ENCODE measurements around the gene SDHAF4. TPM values are rescaled to one million over a fixed set of nuclear protein-coding genes. Genes with fewer than 3 reads are reported as not detected.

SDHAF4 gene
- total RNA-seq, 2 experiments from 2014 or later = 2.2 to 2.6 TPM

GRCh38 chr6:70593118-70593486, 26.4 kb downstream of the SDHAF4 start:
- Histone ChIP-seq H3K27ac (ENCODE audit: low read depth in 1 of 2, low read length in 2 of 2) (no peak overlapping the region), H3K4me1 (ENCODE audit: insufficient read depth, low read length) (no peaks in the 10 kb centered on the region), H3K4me3 (ENCODE audit: low read length) (no peak overlapping the region), H3K36me3 (ENCODE audit: insufficient read depth, low read length) (peaks cover 2% of the 10 kb centered on the region), H3K9me3 (ENCODE audit: control insufficient read depth in 1 of 2, insufficient read depth in 1 of 2, low read length in 2 of 2) (no peaks in the 10 kb centered on the region), H3K27me3 (ENCODE audit: control insufficient read depth in 1 of 2, insufficient read depth in 2 of 2, low read length in 2 of 2) (no peaks in the 10 kb centered on the region)
- peaks cover 21% of the 10 kb centered on the region for H3K36me3 Mint-ChIP-seq (ENCODE audit: low read depth)
- H3K4me3 Mint-ChIP-seq = no peak overlapping the region
- no peaks in the 10 kb centered on the region for H3K4me1 Mint-ChIP-seq (ENCODE audit: low read depth)
- TF ChIP-seq, protein P1, sequence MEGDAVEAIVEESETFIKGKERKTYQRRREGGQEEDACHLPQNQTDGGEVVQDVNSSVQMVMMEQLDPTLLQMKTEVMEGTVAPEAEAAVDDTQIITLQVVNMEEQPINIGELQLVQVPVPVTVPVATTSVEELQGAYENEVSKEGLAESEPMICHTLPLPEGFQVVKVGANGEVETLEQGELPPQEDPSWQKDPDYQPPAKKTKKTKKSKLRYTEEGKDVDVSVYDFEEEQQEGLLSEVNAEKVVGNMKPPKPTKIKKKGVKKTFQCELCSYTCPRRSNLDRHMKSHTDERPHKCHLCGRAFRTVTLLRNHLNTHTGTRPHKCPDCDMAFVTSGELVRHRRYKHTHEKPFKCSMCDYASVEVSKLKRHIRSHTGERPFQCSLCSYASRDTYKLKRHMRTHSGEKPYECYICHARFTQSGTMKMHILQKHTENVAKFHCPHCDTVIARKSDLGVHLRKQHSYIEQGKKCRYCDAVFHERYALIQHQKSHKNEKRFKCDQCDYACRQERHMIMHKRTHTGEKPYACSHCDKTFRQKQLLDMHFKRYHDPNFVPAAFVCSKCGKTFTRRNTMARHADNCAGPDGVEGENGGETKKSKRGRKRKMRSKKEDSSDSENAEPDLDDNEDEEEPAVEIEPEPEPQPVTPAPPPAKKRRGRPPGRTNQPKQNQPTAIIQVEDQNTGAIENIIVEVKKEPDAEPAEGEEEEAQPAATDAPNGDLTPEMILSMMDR (IDR thresholded peaks at IDR 0.05) = no peak
- intact Hi-C loops (cut with DNase I, micrococcal nuclease) = no loop called here
- H3K27ac Mint-ChIP-seq = no peak overlapping the region
- H3K27me3 Mint-ChIP-seq = no peaks in the 10 kb centered on the region
- ChIA-PET CTCF (no interaction called here), POLR2A (no interaction called here)
- DNase-seq (no peak), ATAC-seq (ENCODE audit: poor library complexity) (no peak)
- peaks cover 3% of the 10 kb centered on the region for H3K9me3 Mint-ChIP-seq

- ATAC-seq (ENCODE audit: poor library complexity) (peak; percentile 44), DNase-seq (peak in 3 of 14 experiments; percentile 11 to 36 (median 19))
- Mint-ChIP-seq H3K27me3 (no peaks in the 10 kb centered on the region), H3K9me3 (peaks cover 8% of the 10 kb centered on the region), H3K36me3 (ENCODE audit: low read depth) (peaks cover 6% of the 10 kb centered on the region), H3K4me3 (no peak overlapping the region), H3K4me1 (ENCODE audit: low read depth) (no peaks in the 10 kb centered on the region), H3K27ac (no peak overlapping the region)
- Histone ChIP-seq H3K9me3 (ENCODE audit: control insufficient read depth in 1 of 2, insufficient read depth in 1 of 2, low read length in 2 of 2) (peaks cover 0 to 4% of the 10 kb centered on the region in 2 experiments), H3K4me3 (ENCODE audit: low read length) (no peak overlapping the region), H3K4me1 (ENCODE audit: insufficient read depth, low read length) (peaks cover 4% of the 10 kb centered on the region), H3K27ac (ENCODE audit: low read depth in 1 of 2, low read length in 2 of 2) (no peak overlapping the region), H3K36me3 (ENCODE audit: insufficient read depth, low read length) (no peaks in the 10 kb centered on the region), H3K27me3 (ENCODE audit: control insufficient read depth in 1 of 2, insufficient read depth in 2 of 2, low read length in 2 of 2) (no peaks in the 10 kb centered on the region)
- TF ChIP-seq, protein P1 (IDR thresholded peaks at IDR 0.05) = no peak
- ChIA-PET POLR2A (no interaction called here), CTCF (interaction anchor here (0.6 kb wide), 1 partner anchor 12 kb away, joined by 3 read pairs; no protein-coding TSS in a partner anchor)
- intact Hi-C loops (cut with DNase I, micrococcal nuclease) = no loop called here
Measured at GRCh38 chr6:70599187-70599586, 32.5 kb downstream of the SDHAF4 start.

DNA sequence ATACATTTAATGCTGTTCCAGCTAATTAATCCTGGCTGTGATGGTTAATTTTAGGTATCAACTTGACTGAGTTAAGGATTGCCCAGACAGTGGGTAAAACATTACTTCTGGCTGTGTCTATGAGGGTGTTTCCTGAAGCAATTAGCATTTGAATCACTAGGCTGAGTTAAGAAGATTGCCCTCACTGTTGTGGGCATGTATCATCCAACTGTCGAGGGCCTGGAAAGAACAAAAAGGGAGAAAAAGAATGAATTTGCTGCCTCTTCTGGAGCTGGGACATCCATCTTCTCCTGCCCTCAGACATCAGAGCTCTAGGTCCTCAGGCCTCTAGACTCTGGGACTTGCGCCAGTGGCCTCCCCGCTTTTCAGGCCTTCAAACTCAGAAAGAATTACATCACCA, 34.3 kb downstream of the SDHAF4 start:
- H3K4me1 Mint-ChIP-seq (ENCODE audit: low read depth) = no peaks in the 10 kb centered on the region
- no peak overlapping the region for H3K27ac Mint-ChIP-seq

More for the DNA sequence above, 34.3 kb downstream of the SDHAF4 start:
- ATAC-seq (ENCODE audit: poor library complexity) (no peak), DNase-seq (no peak)
- H3K36me3 Mint-ChIP-seq (ENCODE audit: low read depth) = peaks cover 6% of the 10 kb centered on the region
- intact Hi-C loops (cut with DNase I, micrococcal nuclease) = no loop called here
- H3K4me3 Mint-ChIP-seq = no peak overlapping the region
- Histone ChIP-seq H3K4me3 (ENCODE audit: low read length) (no peak overlapping the region), H3K4me1 (ENCODE audit: insufficient read depth, low read length) (peaks cover 4% of the 10 kb centered on the region), H3K36me3 (ENCODE audit: insufficient read depth, low read length) (no peaks in the 10 kb centered on the region), H3K27me3 (ENCODE audit: control insufficient read depth in 1 of 2, insufficient read depth in 2 of 2, low read length in 2 of 2) (no peaks in the 10 kb centered on the region), H3K9me3 (ENCODE audit: control insufficient read depth in 1 of 2, insufficient read depth in 1 of 2, low read length in 2 of 2) (peaks cover 0 to 11% of the 10 kb centered on the region in 2 experiments), H3K27ac (ENCODE audit: low read depth in 1 of 2, low read length in 2 of 2) (no peak overlapping the region)
- CTCF ChIA-PET = no interaction called here
- peaks cover 8% of the 10 kb centered on the region for H3K9me3 Mint-ChIP-seq
- TF ChIP-seq, protein P1 (IDR thresholded peaks at IDR 0.05) = no peak
- POLR2A ChIA-PET = no interaction called here
- H3K27me3 Mint-ChIP-seq = no peaks in the 10 kb centered on the region
